ENCODE data around the gene PHF21A.

GRCh38 chr11:45894555-45895247 is 226.6 kb downstream of the PHF21A start:
- TF ChIP-seq YY1 (IDR thresholded peaks at IDR 0.05; ENCODE audit: insufficient read depth, insufficient read length) = no peak
- no peak for TF ChIP-seq ZNF274 (IDR thresholded peaks at IDR 0.05; ENCODE audit: low read depth, low read length)
